GM19351 (cell line): Measurements from ENCODE around the gene KCNG1.

Experiments used
- ATAC-seq: cut with Tn5 transposase; IDR thresholded peaks from one replicate; pipeline ENCODE4 v1.9.1; 2021; ENCODE audit warnings: mild to moderate bottlenecking, moderate library complexity; ENCODE audit not compliant: unreplicated experiment

Gene KCNG1

GRCh38 chr20:51013577-51014330 lies 9.2 kb downstream of the KCNG1 start:
- no peak for ATAC-seq

GRCh38 chr20:51012357-51012756 lies 10.6 kb downstream of the KCNG1 start:
- ATAC-seq = no peak

- no peak for ATAC-seq
Observed at GRCh38 chr20:51011479-51011878, 11.4 kb downstream of the KCNG1 start.

- no peak for ATAC-seq
Observed at GRCh38 chr20:51010932-51011331, 12.0 kb downstream of the KCNG1 start.

- no peak for ATAC-seq
Observed at GRCh38 chr20:51010043-51010365, 12.9 kb downstream of the KCNG1 start.

GRCh38 chr20:51009303-51010042 lies 13.4 kb downstream of the KCNG1 start:
- no peak for ATAC-seq

GRCh38 chr20:51008718-51009117 lies 14.2 kb downstream of the KCNG1 start:
- no peak for ATAC-seq

- no peak for ATAC-seq
Observed at GRCh38 chr20:51005214-51005613, 17.7 kb downstream of the KCNG1 start.

- no peak for ATAC-seq
Observed at GRCh38 chr20:51004781-51005180, 18.1 kb downstream of the KCNG1 start.

- no peak for ATAC-seq
Observed at GRCh38 chr20:51004305-51004727, 18.6 kb downstream of the KCNG1 start.

- no peak for ATAC-seq
Observed at GRCh38 chr20:51003753-51004152, 19.2 kb downstream of the KCNG1 start.

GRCh38 chr20:51002633-51003032 lies 20.3 kb downstream of the KCNG1 start:
- no peak for ATAC-seq

- ATAC-seq = no peak
Observed at GRCh38 chr20:51001430-51002265, 21.3 kb downstream of the KCNG1 start.

- no peak for ATAC-seq
Observed at GRCh38 chr20:50999355-50999754, 23.6 kb downstream of the KCNG1 start.

- ATAC-seq = no peak
Observed at GRCh38 chr20:50996901-50997865, 25.7 kb downstream of the KCNG1 start.

GRCh38 chr20:50995506-50995905 lies 27.4 kb downstream of the KCNG1 start:
- ATAC-seq = no peak

- ATAC-seq = no peak
Observed at GRCh38 chr20:50993876-50994275, 29.0 kb downstream of the KCNG1 start.

- peak; percentile 94 for ATAC-seq
Observed at GRCh38 chr20:50992733-50993457, 30.0 kb downstream of the KCNG1 start.

GRCh38 chr20:50992336-50992732 lies 30.6 kb downstream of the KCNG1 start:
- ATAC-seq = no peak

- ATAC-seq = no peak
Observed at GRCh38 chr20:50991076-50991475, 31.8 kb downstream of the KCNG1 start.
